HG03571 (cell line): Measurements from ENCODE around the gene CCDC187.

Source experiments
- ATAC-seq: cut with Tn5 transposase; IDR thresholded peaks from one replicate; pipeline ENCODE4 v1.9.1; 2021; ENCODE audit not compliant: unreplicated experiment

CCDC187 gene

DNA sequence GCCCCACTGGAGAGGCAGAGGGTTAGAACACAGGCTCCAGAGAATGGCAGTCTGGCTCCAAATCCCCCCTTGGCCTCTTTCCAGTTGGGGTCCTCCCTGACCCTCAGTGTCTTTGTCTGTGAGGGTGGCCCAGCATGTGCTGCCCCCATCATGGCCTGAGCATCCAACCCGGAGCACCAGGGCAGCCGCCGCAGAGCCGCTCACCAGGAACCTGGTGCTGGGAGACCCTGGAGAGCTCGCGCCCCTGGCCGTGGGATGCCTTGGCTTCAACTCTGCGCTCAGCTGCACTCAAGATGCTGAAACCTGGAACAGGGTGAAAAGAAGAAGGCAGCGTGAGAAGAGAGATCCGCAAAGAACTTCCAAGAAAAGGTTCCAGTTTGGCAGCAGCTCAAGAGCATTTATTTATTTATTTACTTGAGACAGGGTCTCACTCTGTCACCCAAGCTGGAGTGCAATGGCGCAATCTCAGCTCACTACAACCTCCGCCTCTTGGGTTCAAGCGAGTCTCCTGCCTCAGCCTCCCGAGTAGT lies 3.8 kb downstream of the CCDC187 start:
- ATAC-seq, result no peak

DNA sequence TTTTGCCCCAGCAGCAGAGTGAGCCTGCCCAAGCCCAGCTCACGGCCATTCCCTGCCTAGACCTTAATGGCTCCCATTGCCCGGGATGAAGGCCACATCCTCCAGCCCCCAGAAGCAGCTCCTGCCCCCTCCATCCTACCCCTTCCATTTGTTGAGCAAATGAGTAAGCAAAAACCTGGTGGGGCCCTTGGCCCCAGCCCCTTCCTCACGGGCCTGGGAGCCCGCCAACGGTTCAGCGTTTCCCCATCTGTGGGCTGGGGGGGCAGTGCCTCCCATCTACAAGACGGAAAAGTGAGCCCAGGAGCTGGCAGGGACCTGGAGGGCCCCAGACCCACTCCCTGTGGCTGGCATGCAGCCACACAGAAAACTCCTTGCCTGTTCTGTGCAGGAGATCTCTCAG lies 4.4 kb downstream of the CCDC187 start:
- ATAC-seq, result no peak

DNA sequence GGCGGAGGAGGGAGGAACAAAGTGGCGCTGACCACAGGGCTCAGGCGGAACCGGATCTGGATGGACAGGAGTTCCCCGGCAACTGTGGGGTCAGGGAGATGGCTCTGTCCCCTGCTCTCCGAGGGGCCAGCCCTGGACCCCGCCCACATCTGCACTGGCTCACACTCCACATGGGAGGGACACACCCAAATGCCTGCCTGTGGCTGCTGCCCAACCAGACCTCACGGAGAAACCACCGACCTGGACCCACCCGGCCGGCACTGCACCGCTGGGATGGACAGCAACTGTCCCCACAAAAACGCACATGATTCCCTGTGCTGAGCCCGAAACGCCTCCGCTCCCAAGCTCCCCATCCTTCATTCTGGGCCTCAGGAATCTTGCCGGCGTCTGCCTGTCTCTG lies 4.8 kb downstream of the CCDC187 start:
- ATAC-seq, result no peak

DNA sequence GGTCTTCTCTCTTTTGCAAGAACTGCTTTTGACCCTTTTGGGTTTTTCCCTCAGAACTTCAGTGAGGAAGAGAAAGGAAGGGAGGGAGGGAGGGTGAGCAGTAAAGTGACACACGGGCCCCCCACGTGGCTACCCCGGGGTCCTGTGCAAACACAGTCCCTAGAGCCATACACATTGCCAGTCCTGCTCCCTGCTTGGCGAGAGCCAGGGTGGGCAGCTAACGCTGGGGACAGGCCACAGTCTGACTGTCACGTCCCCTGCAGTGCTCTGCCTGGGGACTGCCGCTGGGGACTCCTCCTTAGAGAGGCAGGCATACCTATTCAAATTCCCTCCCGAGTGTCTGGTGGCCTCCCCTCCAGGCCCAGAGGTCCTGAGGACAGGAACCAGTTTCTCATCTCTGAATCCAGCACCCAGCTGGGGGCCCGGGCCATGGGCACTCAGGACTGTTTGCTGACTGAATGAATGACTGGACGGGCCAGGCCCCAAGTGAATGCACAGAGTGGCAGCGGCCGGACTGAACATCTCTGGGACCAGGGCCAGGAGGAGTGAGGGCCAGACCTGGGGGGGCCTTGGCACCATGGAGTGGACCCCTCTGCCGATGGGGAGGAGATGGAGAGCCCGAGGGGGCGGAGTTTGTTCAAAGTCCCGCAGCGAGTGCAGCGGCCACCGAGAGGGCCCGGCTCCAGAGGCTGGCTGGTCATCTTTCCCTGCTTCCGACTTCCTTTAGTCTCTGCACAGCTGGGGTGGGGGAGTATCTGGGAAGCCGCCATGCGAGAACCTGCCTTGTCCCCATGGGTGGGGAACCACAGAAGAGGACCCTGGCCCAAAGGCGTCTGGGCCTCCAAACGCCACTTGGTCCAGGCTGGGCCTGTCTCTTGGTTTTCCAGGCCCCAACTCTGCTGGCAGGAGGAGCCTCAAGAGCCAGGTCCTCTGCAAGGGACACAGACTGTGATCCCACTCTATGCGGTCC lies 5.8 kb downstream of the CCDC187 start:
- no peak for ATAC-seq

DNA sequence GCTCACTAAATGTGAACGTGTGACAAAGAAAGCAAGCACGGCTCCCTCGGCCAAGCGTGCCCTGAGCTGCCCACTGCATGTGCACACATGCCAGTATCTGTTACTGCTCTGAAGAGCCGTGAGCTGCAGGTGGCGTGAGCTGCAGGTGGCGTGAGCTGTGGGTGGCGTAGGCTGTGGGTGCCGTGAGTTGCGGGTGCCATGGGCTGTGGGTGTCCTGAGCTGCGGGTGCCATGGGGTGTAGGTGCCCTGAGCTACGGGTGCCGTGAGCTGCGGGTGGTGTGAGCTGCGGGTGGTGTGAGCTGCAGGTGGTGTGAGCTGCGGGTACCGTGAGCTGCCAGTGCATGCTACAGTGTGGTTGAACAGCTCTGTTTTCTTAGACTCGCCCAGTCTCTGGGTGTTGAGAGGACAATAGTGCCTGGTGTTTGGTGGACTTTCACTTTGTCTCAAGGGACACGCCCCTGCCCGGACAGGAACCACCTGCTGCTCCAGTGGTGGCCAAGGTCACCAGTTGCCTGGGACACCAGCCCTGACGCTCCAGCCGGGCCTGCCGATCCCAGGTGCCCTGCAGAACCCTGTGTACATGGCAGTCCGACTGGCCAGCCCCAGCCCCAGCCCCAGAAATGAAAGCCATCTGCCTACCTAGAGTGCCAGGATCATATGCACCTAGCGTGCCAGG lies 6.7 kb downstream of the CCDC187 start:
- no peak for ATAC-seq

GRCh38 chr9:136296434-136297015 lies 7.4 kb downstream of the CCDC187 start:
- ATAC-seq, result no peak

- no peak for ATAC-seq
Observed at GRCh38 chr9:136295542-136296433, 8.1 kb downstream of the CCDC187 start.

DNA sequence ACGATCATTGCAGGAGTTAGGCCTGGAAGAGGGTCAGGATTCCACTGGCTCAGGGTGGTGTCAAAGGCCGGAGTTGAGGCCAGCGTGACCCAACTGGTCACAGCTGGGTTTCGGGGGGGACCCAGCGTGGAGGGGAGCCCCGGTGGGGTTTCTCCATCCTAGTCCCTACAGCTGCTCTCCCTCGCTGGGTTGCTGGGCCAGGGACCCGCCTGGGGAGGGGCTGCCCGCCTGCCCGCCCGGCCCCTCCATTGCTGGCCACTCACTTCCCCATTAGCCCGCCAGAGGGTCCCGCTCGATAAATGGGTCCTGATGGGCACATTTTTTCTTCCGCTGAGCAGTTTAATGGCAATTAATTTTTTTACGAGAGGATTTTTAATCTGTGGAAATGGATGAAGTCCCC lies 8.8 kb downstream of the CCDC187 start:
- ATAC-seq, result no peak

- ATAC-seq, result no peak
Observed at GRCh38 chr9:136294437-136294836, 9.5 kb downstream of the CCDC187 start.

- ATAC-seq, result no peak
Observed at GRCh38 chr9:136293476-136294077, 10.3 kb downstream of the CCDC187 start.

DNA sequence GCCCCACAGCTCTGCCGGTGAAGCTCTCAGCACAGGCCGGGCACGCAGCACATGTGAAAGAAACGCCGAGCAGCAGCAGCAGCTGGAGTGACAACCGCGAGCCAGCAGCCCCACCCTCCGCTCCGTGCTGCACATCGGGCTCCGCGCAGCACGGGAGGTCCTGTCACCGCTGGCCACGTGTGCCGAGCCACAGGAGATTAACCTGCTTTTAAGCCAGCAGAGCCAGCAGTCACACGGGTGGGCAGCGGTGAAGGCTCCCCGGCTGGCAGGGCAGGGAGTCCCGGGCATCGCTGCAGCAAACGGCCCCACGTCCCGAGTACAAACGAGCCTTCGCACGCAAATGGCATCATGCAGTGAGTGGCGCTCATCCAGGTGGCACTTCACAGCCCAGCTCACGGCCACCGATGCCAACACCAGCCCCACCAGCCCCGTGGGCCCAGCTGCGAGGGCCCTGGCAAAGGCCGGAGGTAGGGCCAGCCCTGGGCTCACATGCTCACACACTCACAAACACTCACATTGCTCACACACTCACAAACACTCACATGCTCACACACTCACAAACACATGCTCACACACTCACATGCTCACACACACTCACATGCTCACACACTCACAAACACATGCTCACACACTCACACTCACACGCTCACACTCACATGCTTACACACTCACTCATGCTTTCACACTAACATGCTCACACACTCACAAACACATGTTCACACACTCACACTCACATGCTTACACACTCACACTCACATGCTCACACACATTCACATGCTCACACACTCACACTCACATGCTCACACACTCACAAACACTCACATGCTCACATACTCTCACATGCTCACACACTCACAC lies 11.1 kb downstream of the CCDC187 start:
- ATAC-seq, result no peak

DNA sequence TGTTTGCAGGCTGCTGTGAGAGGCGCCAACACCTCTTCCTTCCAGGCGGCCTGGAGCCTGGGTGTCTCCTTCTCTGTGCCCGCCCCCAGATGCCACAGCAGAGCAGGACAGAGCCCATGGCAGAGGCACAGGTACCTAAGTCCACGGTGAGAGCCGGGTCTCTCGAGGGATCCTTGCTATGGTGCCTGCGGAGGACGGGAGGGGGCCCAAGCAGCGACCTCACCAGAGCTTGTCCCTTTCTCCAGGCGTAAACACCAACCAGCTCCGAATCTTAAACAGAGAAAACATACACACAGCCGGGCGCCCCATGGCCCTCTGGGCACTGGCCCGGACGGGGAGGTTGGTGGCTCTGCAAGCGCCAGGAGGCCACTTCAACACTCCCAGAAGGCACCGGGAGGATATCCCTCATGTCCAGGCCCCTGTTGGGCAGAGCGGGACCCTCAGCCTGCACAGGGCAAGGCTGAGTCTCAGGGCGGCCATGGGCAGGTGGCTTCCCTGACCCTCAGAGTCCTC lies 11.8 kb downstream of the CCDC187 start:
- no peak for ATAC-seq

GRCh38 chr9:136291306-136292025 lies 12.4 kb downstream of the CCDC187 start:
- no peak for ATAC-seq

- ATAC-seq, result no peak
Observed at GRCh38 chr9:136290508-136291000, 13.3 kb downstream of the CCDC187 start.

DNA sequence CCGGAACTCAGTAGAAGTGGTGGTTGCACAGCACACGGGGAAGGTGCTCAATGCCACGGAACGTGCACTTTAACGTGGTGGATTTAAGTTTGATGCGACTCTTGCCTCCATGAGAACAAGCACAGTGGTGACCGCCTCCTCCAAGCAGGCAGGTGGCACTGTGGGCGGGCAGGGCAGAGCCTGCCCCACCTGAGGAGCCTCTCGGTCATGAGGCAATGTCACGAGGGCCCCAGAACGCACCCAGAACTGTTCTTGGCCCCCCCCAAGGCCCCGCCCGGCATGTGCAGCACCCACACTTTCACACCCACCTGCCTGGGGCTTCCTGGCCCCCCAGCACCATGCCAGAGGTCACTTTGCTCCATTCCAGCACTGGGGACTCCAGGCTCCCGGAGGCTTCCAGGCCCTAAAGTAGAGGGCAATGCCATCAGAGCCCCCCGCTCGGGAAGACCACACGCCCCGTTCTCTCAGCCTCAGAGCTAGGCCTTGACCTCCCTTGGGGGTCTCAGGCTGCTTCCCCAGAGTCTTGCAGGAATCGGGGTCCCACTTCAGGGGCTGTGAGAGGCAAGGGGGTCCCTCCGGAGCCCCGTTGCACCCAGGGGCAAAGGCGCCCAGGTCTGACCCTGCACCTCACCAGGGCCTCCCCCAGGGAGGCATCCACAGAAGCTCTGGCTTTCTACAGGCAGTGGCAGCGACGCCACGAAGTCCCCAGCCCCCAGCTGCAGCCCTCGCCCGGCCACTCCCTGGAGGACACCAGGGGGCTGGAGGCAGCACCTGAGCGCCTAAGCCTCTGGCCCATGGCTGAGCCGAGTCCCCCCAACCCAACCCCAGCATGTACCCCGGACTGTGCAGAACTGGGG lies 14.0 kb downstream of the CCDC187 start:
- ATAC-seq, result no peak

DNA sequence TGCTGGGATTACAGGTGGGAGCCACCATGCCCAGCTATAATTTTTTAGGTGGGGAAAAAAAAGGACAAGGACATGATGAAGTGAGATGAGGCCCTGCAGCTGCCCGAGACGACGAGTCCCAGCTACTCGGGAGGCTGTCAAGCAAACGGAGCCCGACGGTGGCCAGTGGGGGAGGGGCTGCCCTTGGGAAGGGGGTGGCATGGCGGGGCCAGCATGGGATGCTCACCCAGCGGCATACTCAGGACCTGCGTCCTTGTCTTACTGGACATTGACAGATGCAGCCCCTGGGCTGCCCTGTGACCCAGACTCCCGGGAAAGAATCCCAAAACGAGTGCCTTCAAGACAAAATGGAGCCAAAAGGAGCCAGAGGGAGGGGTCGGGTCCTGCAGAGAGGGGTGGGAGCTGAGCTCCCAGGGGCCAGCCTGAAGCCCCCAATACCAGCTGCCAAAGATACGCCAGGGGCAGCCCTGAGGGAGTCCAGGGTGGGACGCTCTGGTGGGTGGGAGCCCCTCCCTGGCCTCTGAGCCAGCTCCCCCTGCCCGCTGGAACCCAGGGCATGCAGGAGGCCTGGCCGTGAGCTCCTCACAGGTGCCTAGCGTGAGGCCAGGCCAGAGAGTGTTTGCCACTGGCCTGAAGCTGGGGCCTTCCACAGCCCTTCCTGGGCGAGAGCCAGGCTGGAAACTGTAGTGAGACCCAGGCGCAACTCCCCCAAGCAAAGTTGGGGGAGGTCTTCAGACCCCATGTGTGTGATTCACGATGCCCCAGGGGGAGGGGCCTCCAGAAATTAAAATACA lies 15.7 kb downstream of the CCDC187 start:
- ATAC-seq, result no peak

GRCh38 chr9:136286987-136287379 lies 16.9 kb downstream of the CCDC187 start:
- ATAC-seq, result no peak
